Fibroblast of lung (primary cell): ENCODE data around the gene ELF3.

ENCODE experiments used
- CTCF ChIP-seq, 2 donors: IDR thresholded peaks in 1 of 2; conservative IDR thresholded peaks in 1 of 2; 1 replicate in 1 of 2; 2 replicates in 1 of 2; pipeline ENCODE4 v1.5.1; 2011 to 2012; ENCODE audit warnings: low read length in 2 of 2, control low read depth in 1 of 2, inconsistent platforms in 1 of 2, low read depth in 1 of 2, mild to moderate bottlenecking in 1 of 2
- EZH2 ChIP-seq: IDR thresholded peaks from 2 replicates; pipeline ENCODE4 v1.5.1; 2012; ENCODE audit warnings: low read length, control low read depth, mild to moderate bottlenecking; ENCODE audit errors: missing control alignments

DNA sequence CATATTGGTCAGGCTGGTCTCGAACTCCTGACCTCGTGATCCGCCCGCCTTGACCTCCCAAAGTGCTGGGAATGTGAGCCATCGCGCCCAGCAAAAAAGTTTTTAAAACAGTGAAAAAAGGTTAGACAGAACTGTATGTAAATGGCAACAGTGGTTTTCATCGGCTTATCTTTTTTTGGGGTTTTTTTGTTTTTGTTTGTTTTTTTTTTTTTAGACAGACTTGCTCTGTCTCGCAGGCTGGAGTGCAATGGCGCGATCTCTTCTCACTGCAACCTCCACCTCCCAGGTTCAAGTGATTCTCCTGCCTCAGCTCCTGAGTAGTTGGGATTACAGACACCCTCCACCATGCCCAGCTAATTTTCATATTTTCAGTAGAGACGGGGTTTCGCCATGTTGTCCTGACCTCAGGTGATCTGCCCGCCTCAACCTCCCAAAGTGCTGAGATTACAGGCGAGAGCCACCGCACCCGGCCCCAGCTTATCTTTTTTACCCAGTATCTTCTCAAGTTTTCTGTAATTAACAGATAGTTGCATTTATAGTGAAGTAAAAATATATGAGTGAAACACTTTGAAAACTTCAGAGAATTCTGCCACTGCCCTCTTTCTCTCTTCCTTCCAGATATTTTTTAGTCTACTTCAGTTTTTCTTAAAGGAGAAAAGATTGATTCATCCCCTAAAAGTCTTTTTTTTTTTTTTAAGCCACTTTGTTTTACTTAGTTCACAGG lies 42.0 kb upstream of the ELF3 start:
- no peak for TF ChIP-seq CTCF (conservative IDR thresholded peaks at IDR 0.05 in 1 of 2, IDR thresholded peaks at IDR 0.05 in 1 of 2; ENCODE audit: low read depth in 1 of 2, low read length in 2 of 2)
- no peak for TF ChIP-seq EZH2
